Keratinocyte (primary cell): Measurements from ENCODE around the gene MRPL49. TPM values are rescaled to one million over a fixed set of nuclear protein-coding genes. Genes with fewer than 3 reads are reported as not detected.

Source experiments
- DNase-seq: peaks from one replicate; pipeline ENCODE4 v3.0.0-alpha.2; 2011; ENCODE audit warnings: low read depth, missing footprints, low spot score
- FAIRE-seq: peaks from 2 replicates; lab custom pipeline; 2011; peaks lifted over from hg19 to GRCh38; lab: Jason Lieb, UNC
- H2AFZ ChIP-seq: 2 replicates; pipeline ENCODE4 v1.6.0; 2012; ENCODE audit warnings: low read length, control low read depth, inconsistent platforms; ENCODE audit not compliant: control insufficient read depth
- H3K27ac ChIP-seq: 2 replicates; pipeline ENCODE4 v1.5.1; 2011; ENCODE audit warnings: low read length; ENCODE audit not compliant: control insufficient read depth, insufficient read depth
- H3K27me3 ChIP-seq: 3 replicates; pipeline ENCODE4 v1.6.0; 2011; ENCODE audit warnings: low read length; ENCODE audit not compliant: control insufficient read depth, insufficient read depth; ENCODE audit errors: extremely low read depth
- H3K36me3 ChIP-seq, 2 experiments: 2 replicates in 1 of 2; 3 replicates in 1 of 2; pipeline ENCODE4 v1.5.1; 2011; ENCODE audit warnings: low read length in 2 of 2, mild to moderate bottlenecking in 1 of 2; ENCODE audit not compliant: control insufficient read depth in 2 of 2, insufficient read depth in 2 of 2; ENCODE audit errors: extremely low read depth in 1 of 2
- H3K4me1 ChIP-seq: 3 replicates; pipeline ENCODE4 v1.5.1; 2011; ENCODE audit warnings: low read length; ENCODE audit not compliant: control insufficient read depth, insufficient read depth; ENCODE audit errors: extremely low read depth
- H3K4me2 ChIP-seq: 3 replicates; pipeline ENCODE4 v1.6.0; 2011; ENCODE audit warnings: low read depth, low read length; ENCODE audit not compliant: control insufficient read depth, insufficient read depth; ENCODE audit errors: extremely low read depth
- H3K4me3 ChIP-seq, 3 experiments: fragments of 200-600 bp in 1 of 3; sonication (generic) in 1 of 3; 2 replicates in 2 of 3; 3 replicates in 1 of 3; pipeline ENCODE4 v1.5.1; 2011 to 2016; ENCODE audit warnings: low read length in 3 of 3, mild to moderate bottlenecking in 3 of 3, control low read depth in 2 of 3, inconsistent platforms in 1 of 3, low read depth in 1 of 3, mixed read lengths in 1 of 3, mixed run types in 1 of 3, moderate library complexity in 1 of 3; ENCODE audit not compliant: control insufficient read depth in 2 of 3, insufficient read depth in 2 of 3; ENCODE audit errors: extremely low read depth in 1 of 3
- H3K79me2 ChIP-seq: 2 replicates; pipeline ENCODE4 v1.6.0; 2012; ENCODE audit warnings: low read length; ENCODE audit not compliant: control insufficient read depth, insufficient read depth
- H3K9ac ChIP-seq: 3 replicates; pipeline ENCODE4 v1.6.0; 2011; ENCODE audit warnings: low read length; ENCODE audit not compliant: control insufficient read depth, insufficient read depth; ENCODE audit errors: extremely low read depth
- H3K9me1 ChIP-seq: 3 replicates; pipeline ENCODE4 v1.6.0; 2011; ENCODE audit warnings: low read length; ENCODE audit not compliant: control insufficient read depth, insufficient read depth; ENCODE audit errors: extremely low read depth
- H3K9me3 ChIP-seq: 2 replicates; pipeline ENCODE4 v1.5.1; 2012; ENCODE audit warnings: low read depth, low read length; ENCODE audit not compliant: control insufficient read depth
- H4K20me1 ChIP-seq: 3 replicates; pipeline ENCODE4 v1.6.0; 2011; ENCODE audit warnings: low read length; ENCODE audit not compliant: control insufficient read depth, insufficient read depth; ENCODE audit errors: extremely low read depth
- CTCF ChIP-seq, 3 experiments: IDR thresholded peaks in 1 of 3; conservative IDR thresholded peaks in 1 of 3; optimal IDR thresholded peaks in 1 of 3; 2 replicates in 2 of 3; 3 replicates in 1 of 3; pipeline versions ENCODE3 to v1.5.1; 2011; ENCODE audit warnings: low read length in 3 of 3, mild to moderate bottlenecking in 3 of 3, moderate library complexity in 2 of 3, control low read depth in 1 of 3, inconsistent platforms in 1 of 3; ENCODE audit not compliant: insufficient read depth in 2 of 3; ENCODE audit errors: extremely low read depth in 1 of 3
- EZH2 ChIP-seq: IDR thresholded peaks from one replicate; pipeline ENCODE4 v1.6.1; 2012; ENCODE audit warnings: inconsistent platforms, mild to moderate bottlenecking, low read length, moderate library complexity
- dilution Hi-C: fragments of 300-500 bp; cut with MboI; formaldehyde crosslinking; loops from one replicate; pipeline ENCODE4 v1.7.0; 2020; ENCODE audit warnings: low sequenced_read_pairs; ENCODE audit not compliant: extremely low pct_ligation_motif_present
- polyA plus RNA-seq, 5 experiments: library from polyadenylated mRNA; depleted of rRNA in 3 of 5; stranded (reverse) in 3 of 5; stranded (forward) in 1 of 5; unstranded in 1 of 5; fragments of >200 nt; gene quantifications; 1 replicate in 1 of 5; 2 replicates in 3 of 5; 3 replicates in 1 of 5; pipeline versions ENCODE4 v1.2.1 to v1.2.3, GENCODE V29; 2011 to 2012; ENCODE audit warnings: missing spikeins in 2 of 5, low read depth in 1 of 5, low replicate concordance in 1 of 5

Gene MRPL49
- polyA plus RNA-seq, 1 donor (not counting 4 experiments of a cell fraction or from before 2014, with no cell fraction given) = 49.6 TPM

- no peak overlapping the region for H3K27ac ChIP-seq
- no peaks in the 10 kb centered on the region for H3K36me3 ChIP-seq
- no peaks in the 10 kb centered on the region for H3K4me1 ChIP-seq
- H3K9ac ChIP-seq = no peak overlapping the region
- H3K27me3 ChIP-seq = no peaks in the 10 kb centered on the region
- no peak overlapping the region for H3K4me2 ChIP-seq
- no peaks in the 10 kb centered on the region for H4K20me1 ChIP-seq
- H3K79me2 ChIP-seq = no peaks in the 10 kb centered on the region
- H3K9me1 ChIP-seq = no peaks in the 10 kb centered on the region
- TF ChIP-seq EZH2 (no peak), CTCF (optimal IDR thresholded peaks at IDR 0.05 in 1 of 3, IDR thresholded peaks at IDR 0.05 in 1 of 3, conservative IDR thresholded peaks at IDR 0.05 in 1 of 3; ENCODE audit: extremely low read depth in 1 of 3, insufficient read depth in 2 of 3, low read length in 3 of 3) (no peak)
- H3K9me3 ChIP-seq = no peaks in the 10 kb centered on the region
- H2AFZ ChIP-seq = no peak overlapping the region
- FAIRE-seq (no peak), DNase-seq (no peak)
- dilution Hi-C loops = no loop called here
- H3K4me3 ChIP-seq = no peak overlapping the region
Measured at GRCh38 chr11:65163684-65164083, 41.6 kb downstream of the MRPL49 start.

- Histone ChIP-seq H3K27ac (no peak overlapping the region), H3K9ac (no peak overlapping the region), H3K4me3 (no peak overlapping the region), H3K4me2 (no peak overlapping the region), H3K27me3 (no peaks in the 10 kb centered on the region), H3K4me1 (no peaks in the 10 kb centered on the region), H4K20me1 (no peaks in the 10 kb centered on the region), H3K9me3 (no peaks in the 10 kb centered on the region), H3K36me3 (no peaks in the 10 kb centered on the region), H3K9me1 (no peaks in the 10 kb centered on the region), H2AFZ (no peak overlapping the region), H3K79me2 (no peaks in the 10 kb centered on the region)
- DNase-seq = no peak
- FAIRE-seq = no peak
- dilution Hi-C loops = no loop called here
- TF ChIP-seq EZH2 = no peak
- no peak for TF ChIP-seq CTCF (optimal IDR thresholded peaks at IDR 0.05 in 1 of 3, IDR thresholded peaks at IDR 0.05 in 1 of 3, conservative IDR thresholded peaks at IDR 0.05 in 1 of 3; ENCODE audit: extremely low read depth in 1 of 3, insufficient read depth in 2 of 3, low read length in 3 of 3)
Measured at GRCh38 chr11:65165410-65166317, 43.5 kb downstream of the MRPL49 start.
